Measurements from ENCODE around the gene SETD9.

DNA sequence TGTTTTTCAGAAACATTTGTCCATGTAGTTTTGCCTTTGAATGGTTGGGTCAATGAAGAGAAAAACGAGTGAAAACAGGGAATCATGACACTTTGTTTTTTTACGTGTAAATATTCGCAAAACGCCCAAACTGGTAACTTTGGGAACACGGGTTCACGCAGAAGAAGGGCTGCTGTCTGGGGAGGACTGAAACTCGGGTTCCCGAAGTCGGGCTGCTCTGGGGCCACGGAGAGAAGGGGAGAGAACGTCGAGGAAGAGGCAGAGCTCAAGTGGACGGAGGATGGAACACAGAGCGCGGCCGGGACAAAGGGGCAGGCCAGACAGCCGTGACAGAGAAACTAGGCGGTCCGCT, 478 bp upstream of the SETD9 start:
- no peak for TF ChIP-seq POLR2A (IDR thresholded peaks at IDR 0.05)
- TF ChIP-seq, protein P1, sequence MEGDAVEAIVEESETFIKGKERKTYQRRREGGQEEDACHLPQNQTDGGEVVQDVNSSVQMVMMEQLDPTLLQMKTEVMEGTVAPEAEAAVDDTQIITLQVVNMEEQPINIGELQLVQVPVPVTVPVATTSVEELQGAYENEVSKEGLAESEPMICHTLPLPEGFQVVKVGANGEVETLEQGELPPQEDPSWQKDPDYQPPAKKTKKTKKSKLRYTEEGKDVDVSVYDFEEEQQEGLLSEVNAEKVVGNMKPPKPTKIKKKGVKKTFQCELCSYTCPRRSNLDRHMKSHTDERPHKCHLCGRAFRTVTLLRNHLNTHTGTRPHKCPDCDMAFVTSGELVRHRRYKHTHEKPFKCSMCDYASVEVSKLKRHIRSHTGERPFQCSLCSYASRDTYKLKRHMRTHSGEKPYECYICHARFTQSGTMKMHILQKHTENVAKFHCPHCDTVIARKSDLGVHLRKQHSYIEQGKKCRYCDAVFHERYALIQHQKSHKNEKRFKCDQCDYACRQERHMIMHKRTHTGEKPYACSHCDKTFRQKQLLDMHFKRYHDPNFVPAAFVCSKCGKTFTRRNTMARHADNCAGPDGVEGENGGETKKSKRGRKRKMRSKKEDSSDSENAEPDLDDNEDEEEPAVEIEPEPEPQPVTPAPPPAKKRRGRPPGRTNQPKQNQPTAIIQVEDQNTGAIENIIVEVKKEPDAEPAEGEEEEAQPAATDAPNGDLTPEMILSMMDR (IDR thresholded peaks at IDR 0.05), result no peak
